GM19025 (cell line): Measurements from ENCODE around the gene NEO1.

Experiments used
- ATAC-seq: cut with Tn5 transposase; IDR thresholded peaks from one replicate; pipeline ENCODE4 v1.9.1; 2021; ENCODE audit warnings: mild to moderate bottlenecking, low read depth, moderate library complexity; ENCODE audit not compliant: unreplicated experiment

Gene NEO1

DNA sequence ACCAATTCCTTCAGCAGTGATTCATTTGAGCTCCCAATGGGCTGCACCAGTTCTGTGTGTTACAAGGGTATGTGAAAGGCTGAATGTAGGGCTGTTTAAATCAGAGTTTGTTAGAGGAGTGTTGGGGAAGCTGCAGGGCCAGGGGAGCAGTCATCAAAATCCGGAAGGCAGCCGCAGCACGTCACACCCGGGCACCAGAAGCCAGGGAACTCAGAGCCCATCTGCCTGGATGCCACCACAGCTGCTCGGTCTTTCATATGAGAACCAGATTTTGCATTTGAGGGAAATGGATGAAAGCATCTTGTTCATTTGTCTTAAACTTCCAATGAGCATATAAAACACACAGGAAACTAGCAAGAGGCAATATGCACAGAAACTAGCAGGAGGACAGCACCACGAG is 24.2 kb upstream of the NEO1 start:
- ATAC-seq = no peak

DNA sequence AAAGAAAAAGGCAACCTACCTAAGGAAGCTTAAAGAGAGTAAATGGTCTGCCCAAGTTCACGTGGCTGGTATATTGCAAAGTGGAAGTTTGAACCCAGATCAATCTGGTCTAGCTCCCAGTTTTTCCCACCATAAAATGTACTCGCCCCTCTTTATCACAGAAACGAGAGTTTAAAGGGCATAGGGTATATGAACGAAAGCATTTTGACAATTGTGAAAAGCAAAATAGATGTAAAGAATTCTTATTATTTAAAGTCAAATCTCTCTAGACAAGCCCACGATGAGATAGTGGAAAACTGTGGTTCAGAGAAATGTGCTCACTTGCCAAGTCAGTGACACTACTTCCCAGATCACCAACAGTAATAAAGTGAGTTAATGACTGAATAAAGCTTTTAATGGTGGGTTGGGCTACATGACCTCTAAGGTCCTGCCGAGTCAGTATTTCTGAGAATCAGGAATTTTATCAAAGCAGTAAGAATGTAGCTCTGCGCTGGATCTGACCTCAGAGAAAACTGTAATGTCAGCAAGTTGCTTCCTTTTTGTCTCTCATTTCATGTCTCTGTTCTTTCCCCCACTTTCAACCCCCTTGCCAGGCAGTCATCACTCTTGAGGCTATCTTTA is 23.3 kb upstream of the NEO1 start:
- no peak for ATAC-seq

DNA sequence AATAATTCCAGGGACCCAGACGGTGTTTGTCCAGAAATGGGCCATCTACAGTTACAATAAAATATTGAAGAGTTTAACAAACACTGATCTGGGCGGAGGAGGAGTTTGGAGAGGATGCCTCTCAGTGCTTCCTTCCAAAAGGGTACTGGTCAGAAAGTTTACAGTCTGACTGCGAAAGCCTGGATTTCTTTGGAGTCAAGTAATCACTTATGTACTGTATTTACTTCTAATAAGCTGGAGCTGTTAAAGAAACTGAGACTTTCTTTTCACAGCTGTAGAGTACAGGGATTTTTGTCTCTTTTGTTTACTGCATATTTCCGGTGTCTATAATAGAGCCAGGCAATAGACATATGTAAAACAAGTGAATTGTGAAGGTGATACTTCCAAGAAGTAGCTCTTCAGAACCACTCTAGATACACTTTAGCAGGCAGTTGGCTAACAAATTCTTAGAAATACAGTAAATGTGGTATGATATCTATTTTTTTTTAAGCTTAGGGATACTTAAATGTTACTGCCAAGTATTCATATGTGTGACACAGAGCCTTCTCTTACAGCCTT is 22.1 kb upstream of the NEO1 start:
- no peak for ATAC-seq

DNA sequence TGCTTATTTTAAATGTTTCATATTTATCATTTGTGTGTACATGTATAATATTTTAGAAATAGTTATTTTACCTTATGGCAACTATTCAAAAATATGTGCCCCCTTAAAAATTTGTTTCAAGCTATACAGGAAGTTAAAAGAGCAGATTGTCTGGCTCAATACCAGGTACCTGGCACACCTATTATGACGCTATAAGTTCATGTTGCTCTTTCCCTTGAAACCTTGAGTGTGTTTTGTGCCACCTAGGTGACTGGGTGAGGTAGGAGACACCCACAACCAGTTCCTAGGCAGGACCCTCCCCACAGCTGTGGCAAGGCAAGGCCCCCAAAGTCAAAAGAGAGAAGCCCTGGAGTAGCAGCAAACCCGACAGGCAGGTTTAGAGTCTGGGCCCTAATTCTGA is 20.6 kb upstream of the NEO1 start:
- no peak for ATAC-seq

DNA sequence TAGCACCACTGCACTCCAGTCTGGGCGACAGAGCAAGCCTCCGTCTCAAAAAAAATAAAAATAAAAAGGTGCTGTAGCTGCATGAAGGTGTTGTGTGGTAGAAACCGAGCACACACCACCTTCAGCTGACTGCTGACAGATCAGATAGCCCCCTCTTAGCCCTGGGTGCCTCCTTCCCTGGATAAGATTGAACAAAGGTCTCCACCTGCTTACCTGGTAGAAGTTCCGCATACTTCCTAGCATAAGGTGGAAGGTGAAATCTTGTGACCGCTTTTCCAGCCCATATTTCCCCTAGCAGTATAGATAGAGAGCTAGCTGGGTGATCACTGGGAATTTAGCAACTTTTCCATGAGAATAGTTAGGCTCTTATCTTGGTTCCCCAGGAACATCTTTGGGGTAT is 18.7 kb upstream of the NEO1 start:
- ATAC-seq = no peak

DNA sequence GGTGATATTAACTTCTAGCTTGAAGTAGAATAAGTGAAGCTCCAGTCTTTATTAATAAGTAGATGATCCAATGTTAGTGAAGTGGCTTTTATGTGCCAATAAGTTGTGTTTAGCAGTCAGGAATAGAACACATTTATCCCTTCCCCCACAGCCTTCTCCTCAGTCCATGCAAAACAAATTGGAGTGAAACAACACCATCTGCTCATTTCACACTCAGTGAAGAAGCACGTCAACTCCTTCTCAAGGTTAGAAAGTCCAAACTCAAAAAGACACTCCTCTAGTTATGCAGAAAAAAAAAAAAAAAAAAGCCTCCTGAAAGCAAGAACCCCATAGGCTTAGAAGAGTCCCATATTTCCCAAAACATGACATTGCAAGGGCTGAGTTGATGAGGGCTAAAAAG is 18.0 kb upstream of the NEO1 start:
- ATAC-seq = no peak

DNA sequence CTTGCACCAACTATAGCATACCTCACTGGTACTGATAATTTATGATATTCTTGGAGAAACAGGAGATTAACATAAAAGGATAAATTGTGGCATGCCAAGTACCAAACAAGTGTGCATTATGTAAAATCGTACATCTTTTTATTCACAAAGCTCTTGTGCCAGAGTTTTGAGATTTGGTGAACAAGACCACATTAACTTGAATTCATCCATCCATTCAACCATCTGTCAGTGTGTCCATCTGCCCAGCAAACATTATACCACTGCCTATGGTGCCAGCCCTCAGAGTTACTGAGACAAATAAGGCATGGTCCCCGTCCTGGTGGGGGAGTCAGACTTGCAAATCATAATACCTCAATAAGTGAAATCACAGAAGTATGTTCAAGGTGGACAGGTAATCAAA is 17.0 kb upstream of the NEO1 start:
- no peak for ATAC-seq

DNA sequence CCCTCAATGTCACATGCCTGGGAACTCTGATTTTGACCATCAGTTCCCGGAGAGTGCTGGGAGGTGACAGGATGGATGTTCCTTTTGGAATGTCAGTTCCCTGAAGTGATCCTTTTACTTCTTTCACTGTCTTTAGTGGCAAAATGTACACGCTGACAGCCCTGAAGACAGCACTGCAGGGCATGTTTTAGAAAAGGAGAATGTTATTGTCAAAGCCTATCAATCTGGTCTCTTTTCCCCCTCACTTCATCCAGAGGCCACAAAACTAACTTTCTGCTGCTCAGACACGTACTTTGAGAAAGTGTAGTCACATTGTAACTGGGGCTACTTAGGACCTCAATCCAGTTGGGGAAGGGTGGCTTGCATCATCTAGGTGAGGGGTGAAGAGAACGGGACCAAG is 14.0 kb upstream of the NEO1 start:
- ATAC-seq = no peak

DNA sequence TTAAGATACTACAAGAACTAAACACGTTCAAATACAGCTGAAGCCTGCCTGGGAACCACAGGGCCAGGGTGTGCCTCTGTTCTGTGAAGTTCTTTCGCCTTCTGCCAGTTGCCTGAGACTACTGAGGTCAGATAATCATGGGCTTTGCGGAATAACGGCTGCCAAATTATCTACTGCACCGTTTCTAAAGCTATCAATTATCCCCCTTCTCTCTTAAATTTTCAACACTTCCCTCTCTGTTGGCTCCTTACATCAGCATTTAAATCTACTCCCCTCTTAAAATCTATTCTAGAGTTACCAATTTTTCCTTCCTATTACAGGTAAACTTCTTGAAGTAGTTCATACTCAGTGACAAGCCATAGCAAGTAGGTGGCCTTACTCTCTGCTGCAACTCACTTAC is 6.2 kb upstream of the NEO1 start:
- no peak for ATAC-seq

DNA sequence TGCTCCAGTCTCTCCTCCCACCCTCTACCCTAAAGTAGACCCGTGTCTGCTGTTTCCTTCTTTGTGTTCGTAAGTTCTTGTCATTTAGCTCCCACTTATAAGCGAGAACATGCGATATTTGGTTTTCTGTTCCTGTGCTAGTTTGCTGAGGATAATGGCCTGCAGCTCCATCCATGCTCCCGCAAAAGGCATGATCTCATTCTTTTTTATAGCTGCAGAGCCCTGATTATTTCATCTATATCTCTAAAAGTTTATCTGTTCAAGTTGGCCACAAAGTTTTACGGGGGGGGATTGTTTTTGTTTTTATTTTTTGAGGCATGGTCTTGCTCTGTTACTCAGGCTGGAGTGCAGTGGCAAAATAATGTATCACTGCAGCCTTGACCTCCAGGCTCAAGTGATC is 4.4 kb upstream of the NEO1 start:
- no peak for ATAC-seq

DNA sequence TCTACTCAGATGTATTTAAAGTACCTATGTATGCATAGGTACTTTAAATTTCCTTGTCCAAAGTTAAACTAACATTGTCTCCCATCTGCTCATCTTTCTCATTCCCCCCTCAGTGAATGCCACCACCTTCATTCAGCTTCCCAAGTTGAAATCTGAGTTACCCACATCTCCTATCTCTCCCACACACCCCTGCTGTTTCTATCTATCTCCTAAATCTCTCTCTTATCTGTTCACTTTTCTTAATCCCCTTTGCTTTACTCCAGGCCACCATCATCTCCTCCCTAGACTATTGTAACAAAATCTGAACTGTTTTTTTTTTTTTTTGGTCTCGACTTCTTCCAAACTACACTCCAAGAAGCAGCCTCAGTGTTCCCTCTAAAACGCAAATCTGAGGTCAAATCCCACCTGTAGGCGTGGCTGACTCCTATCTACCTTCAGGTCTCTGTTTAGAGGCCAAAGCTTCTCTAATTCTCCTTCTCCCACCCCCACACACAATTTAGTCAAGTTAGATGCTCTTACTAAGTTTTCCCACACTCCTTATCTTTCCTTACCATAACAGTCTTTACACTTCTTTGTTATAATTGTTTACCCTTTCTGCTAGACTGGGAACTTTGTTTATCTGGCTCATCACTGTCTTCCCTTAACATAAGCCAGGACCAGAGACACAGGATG is 3.5 kb upstream of the NEO1 start:
- no peak for ATAC-seq

DNA sequence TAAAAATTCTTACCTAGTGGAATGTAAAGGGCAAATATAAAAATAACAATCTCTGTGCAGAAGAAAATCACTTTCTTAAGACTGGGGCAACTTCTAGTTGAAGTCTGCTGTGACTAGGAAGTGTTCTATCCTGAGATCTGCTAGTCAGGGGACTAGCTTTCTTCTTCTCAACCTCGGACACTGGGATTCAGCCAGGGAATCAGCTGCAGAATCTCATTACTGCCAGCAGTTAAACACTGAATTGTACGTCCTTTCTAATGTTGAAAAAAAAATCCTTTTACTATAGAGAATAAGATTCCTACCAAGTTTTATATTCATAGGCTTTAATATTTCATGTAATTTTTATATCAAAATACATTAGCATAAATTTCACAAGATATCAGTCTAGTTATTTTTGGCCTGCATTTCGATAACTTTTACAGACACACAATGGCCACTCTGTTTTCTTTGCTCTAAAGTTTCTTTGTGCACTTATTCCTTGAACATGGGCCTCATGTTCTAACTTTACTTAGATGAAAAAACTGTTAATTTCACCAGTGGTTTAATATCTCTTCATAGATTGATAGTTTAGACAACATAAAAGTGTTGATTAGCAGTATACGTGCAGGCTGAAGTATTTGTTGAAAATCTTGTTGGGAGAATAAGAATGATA is 2.6 kb upstream of the NEO1 start:
- no peak for ATAC-seq

DNA sequence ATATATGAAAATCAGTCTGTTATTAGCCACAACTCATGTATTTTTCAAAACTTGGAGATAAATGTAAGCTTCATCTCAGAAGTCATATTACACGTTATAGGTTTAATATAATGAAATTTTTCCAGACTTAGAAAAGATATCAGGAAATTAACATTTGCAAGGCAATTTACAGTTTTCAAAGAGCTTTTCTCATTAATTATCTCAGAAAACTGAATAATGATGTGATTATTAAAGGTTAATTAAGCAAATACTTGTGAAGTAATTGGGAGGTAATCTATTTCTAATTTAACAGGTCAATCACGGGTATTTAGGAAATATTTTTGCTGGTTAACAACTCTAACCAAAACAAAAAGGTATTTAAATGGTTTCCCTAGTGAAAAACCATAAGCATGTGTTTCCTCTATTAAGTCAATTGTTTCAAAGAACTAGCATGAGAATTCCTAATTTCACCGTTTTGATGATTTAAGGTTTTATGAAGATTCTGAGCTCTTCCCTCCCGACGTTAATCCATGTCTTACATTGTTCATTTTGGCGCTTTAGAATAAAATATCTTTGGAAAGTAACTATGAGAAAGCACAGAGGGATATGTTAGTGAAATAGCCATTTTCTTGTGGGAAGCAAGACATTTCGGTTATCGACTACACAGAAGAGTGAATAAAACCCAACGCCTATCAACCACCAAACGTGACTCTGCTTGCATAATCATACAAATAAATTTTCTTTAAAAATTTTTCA is 1.5 kb upstream of the NEO1 start:
- no peak for ATAC-seq

DNA sequence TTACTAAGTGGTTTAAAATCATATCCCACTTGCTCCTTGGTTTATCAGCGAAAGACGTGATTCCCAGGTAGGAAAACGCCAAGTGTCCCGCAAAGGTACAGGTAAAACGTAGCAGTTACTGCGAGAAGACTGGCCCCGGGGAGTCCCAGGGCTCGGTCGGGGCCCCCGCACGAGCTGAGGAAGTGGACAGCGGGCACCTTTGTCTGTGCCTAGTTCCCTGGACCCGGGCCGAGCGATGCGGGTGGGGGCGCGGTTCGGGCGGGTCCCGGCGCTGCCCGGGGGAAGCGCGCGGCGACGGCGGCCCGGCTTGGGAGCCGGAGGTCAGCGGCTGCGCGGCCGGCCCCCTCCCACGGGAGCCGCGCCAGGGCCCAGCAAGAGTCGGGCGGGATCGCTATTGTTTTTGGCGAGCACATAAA is 864 bp upstream of the NEO1 start:
- ATAC-seq = no peak

DNA sequence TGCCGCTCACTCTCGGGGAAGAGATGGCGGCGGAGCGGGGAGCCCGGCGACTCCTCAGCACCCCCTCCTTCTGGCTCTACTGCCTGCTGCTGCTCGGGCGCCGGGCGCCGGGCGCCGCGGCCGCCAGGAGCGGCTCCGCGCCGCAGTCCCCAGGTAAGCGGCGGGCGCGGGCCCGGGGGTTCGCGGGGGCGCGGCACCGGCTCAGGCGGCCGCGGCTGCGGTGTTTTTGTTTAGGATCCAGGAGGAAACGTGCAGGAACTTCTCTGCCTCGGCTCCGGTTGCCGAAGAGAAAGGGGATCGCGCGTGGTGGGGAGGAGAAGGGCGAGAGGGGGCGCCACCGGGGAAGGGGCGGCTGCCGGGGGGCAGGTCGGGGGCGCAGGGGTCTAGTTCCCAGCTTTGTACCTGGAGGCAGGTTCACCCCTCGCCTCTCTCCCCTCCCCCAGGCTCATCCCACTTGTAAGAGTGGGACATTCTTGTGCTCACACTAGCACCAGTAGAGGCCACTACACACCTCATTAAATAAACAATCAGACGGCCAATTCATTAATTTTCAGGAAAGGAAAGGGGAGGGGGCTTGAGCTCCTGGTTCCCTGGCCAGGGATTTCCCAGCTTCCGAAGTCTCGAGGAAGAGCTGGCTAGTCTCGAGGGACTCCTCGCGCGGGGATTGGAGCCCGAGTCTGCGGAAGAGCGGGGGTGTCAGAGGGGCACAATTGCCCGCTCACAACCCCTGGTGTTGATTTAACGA is 562 bp downstream of the NEO1 start:
- ATAC-seq = peak; percentile 30

DNA sequence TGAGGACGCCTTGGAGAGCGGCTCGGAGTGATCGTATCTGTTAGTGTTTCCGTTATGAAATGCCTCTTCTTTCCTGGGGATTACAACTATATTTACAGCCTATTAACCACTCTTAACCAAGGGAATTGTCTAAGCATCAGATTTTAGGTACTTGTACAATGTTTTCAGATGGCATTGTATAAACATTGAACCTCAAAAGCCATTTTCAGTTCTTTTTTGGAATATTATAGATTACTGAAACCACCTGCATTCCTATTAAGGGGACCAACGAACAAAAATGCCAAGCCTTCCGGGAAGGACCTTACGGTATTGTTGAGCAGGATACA is 1.1 kb downstream of the NEO1 start:
- ATAC-seq = no peak

DNA sequence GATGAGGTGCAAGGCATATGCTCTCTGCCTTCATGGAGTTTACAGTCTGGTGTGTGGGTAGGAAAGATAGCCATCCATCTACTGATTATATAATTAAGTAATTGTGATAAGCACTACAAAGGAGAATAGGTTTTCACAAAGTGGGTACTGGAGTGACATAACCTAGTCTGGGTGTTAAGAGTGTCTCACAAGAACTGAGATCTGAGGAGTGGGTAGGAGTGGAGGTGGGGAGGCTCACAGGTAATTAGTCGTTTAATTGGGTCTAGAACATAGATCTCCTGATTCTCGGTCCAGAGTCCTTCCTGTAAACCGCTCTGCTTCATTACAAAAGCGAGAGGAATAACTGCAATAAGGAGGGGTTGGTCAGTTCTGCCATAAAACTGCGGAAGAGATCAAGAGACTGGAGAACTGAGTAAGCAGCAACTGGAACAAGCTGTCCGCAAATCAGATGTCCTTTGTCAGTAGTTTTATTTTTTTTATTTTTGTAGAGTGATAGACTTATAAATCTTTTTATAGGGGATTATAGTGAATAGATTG is 2.2 kb downstream of the NEO1 start:
- ATAC-seq = no peak

DNA sequence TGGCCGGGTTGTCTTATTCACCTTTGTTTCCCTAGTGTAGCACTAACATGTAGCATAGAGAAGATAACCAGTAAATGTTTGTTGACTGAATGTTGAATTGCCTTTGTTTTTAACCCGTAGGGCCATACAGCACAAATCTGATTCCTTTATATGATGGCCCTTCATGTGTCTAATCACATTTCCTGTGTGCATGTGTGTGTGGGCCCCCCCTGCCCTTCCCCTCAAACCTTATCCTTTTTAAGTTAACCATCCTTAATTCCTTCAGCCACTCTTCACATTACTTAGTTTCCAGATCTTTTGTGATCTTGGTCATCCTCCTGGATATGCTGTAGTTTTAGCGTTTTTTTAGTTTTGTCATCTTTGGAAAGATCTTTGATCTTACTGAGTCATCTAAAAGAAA is 4.2 kb downstream of the NEO1 start:
- no peak for ATAC-seq

DNA sequence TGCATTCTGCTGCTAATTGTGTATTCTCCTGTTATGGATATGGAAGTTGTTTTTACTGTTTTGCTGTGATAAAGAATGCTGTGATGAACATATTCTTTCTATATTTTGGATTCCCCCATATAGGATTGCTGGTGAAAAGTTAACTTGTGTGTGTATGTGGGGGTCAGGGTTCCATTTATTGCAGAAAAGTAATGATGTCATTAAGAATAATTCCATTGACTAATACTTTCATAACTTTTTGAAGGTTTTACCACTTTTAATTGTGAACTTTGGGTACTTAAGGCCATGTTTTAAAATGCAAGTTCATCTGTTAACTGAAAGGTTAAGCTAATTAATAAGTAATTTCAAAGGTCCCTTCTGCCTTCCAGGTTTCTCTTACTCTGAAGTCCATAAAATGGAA is 6.2 kb downstream of the NEO1 start:
- ATAC-seq = no peak

DNA sequence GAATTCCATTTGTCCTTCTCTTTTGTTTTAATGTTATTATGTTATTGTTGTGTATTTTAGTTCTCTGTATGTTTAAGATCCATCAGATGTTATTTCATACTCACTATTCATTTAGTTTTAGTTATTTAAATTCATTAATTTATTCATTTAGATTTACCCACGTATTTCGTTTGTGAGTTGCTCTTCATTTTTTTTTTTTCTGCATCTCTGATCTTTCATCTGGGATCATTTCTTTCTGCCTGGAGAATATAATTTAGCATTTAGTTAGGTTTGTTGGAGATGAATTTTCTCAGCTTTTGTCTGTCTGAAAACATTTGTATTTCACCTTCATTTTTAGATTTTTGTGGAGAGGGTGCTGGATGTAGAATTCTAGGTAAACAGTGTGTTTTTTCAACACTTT is 12.9 kb downstream of the NEO1 start:
- ATAC-seq = no peak
